SHP77 treated with DMSO at 0.1 percent for 48 hours (cell line): Measurements from ENCODE around the gene TTI1.

Experiments used
- DNase-seq: peaks from one replicate; lab custom pipeline; 2025; lab: John Stamatoyannopoulos, UW

Gene TTI1

DNA sequence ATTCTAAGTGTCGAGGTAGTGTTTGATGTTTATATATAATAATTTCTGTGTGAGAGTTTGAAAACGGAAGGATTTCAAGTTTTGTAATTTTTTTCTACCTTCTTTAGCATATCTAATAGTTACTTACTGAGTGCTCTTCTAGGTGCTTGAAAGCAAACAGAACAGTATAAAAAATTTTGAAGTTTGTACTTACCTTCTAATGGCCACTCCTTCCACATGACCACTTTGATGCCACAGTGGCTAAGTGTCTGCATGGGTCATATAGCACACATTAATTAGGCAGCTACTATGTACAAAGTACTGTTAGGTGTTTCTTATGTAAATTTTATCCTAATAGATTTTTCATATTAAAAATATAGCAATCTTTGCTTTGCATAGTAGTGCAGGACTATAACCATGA is 21.4 kb upstream of the TTI1 start:
- no peak for DNase-seq

DNA sequence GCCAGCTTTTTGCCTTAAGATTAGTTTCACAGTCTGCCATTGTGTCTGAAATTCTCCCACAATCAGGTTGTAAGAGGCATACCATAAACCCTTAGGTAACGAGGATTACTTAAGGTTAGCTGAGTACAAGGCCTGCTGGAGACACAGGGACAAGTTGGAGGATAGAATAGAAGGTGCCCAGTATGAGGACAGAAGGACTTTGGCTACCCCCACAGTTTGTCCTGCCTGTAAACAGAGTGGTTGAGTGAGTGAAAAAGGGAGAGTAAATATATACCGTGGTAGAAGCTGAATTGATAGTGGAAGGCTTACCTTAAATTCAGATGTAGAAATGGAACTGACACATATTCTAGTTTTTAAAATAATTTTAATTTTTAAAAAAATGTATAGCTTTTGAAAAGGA is 19.6 kb upstream of the TTI1 start:
- DNase-seq = no peak

GRCh38 chr20:38050686-38051085 is 17.4 kb upstream of the TTI1 start:
- no peak for DNase-seq

GRCh38 chr20:38049800-38050199 is 16.5 kb upstream of the TTI1 start:
- no peak for DNase-seq

DNA sequence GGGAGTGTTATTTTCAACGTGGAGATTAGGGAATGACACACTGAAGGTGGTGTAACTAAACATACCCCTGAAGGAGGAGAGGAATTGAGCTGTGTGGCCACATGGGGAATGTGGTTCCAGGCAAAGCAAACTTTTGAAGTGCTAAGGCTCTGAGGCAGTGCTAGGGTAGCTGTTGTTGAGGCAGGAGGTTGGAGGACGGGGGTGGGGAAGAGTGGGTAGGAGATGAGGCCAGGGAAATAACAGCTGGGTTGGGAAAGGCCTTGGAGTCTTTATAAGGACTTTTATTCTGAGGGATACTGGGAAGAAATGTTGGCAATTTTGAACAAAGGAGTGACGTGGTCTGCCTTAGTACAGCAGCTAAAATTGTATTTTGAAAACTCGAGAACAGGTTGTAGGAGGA is 13.3 kb upstream of the TTI1 start:
- no peak for DNase-seq

GRCh38 chr20:38044685-38045084 is 11.4 kb upstream of the TTI1 start:
- DNase-seq = no peak

DNA sequence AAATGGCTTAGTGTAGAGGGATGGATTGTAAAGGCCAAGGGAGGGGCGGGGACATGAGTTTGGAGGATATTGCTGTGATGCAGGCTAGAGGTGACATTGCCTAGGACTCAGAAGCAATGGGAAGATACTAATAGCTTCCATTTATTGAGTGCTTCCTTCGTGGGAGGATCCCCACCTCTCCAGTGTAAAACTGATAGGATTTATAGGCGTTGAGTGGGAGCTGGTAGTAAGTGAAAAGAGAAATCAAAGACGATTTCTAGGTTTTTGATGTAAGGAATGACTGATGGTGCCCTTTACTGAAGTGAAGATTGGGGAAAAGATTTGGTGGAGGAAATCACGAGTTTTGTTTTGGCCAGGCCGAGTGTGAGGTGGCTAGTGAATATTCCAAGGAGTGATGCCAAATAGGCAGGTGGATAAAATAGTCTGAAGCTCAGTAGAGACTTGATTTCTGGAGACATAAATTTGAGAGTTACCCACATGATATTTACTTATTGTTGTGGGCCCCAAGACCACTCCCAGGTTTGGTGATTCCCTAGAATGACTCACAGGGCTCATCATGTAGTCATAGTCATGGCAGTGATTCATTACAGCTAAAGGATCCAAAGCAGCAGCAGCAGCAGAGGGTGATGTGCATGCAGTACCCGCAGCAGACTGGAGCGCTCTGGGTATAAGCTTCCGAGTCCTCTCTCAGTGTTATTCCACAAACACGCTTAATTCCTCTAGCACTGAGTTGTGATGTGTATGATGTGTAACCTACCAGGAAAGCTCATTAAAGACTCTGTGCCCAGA is 10.4 kb upstream of the TTI1 start:
- no peak for DNase-seq

DNA sequence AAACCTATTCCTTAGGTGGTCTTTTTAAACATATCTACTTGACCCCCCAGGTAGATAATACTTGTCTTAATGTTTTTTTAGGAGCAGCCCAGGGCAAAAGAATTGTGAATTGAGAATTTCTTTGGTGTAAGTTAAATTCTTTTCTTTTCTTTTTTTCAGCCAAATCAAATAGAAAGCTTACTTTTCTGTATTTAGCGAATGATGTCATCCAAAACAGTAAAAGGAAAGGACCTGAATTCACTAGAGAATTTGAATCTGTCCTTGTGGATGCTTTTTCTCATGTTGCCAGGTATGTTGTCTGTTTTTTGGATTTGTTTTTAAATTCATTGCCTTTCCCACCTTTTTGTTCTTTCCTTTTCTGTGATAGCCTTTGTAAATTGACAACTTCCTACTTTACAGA is 7.0 kb upstream of the TTI1 start:
- DNase-seq = no peak

DNA sequence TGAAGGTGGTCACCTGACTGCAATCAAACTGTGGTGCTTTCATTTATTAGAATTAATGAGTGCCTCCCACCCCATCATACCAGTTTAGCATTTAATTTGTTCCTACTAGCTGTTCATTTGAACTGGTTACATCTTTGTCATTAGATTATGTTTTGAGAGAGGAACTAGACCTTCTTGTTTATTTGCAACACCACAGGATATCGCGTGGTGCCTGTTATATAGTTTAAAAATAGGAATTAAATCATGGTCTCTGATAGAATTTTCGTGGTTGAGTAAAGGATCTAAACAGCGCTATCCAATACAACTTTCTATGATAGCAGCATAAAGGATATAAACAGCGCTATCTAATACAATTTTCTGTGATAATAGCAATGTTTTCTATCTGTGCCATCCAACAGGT is 3.1 kb upstream of the TTI1 start:
- DNase-seq = no peak

- no peak for DNase-seq
These were observed 1.7 kb upstream of the TTI1 start for GRCh38 chr20:38034961-38035360.

GRCh38 chr20:38034108-38034649 is 923 bp upstream of the TTI1 start:
- no peak for DNase-seq

- no peak for DNase-seq
These were observed 499 bp downstream of the TTI1 start for GRCh38 chr20:38032585-38033329.

DNA sequence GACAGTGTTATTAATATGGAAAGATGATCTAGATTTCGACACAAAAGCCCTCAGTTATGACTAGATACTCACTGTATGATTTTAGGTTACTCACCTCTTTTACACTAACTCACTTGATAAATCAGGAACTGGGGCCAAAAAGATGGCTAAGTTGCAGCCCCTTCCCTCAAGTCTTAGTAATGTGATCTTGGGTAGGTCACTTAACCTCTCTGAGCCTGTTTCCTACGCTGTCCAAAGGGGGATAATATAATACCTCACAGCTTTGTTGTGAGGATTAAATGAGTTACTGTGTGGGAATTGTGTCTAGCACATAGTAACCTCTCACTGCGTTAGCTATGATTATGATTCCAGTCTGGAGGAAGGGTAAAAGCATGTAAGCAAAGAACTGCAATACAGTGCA is 1.3 kb downstream of the TTI1 start:
- DNase-seq = no peak

- no peak for DNase-seq
These were observed 3.8 kb downstream of the TTI1 start for GRCh38 chr20:38029453-38029852.

DNA sequence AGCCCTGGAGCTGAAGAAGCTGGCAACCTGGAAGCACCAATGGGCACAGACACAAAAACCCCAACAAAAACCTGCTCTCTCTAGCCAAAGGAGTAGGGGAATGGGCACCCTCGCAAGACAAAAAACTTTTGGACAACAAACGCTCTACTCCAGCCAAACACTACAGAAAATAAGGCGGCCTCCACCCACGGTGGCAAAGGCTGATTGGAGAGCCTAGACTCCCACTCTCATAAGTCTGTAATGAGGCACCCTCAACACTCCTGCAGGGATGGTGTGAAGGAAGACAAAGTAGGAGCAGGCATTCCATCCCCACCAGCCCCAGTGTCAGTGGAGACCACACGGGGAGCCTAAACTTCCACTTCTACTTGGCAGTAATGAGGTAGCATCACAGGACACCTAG is 8.8 kb downstream of the TTI1 start:
- no peak for DNase-seq

DNA sequence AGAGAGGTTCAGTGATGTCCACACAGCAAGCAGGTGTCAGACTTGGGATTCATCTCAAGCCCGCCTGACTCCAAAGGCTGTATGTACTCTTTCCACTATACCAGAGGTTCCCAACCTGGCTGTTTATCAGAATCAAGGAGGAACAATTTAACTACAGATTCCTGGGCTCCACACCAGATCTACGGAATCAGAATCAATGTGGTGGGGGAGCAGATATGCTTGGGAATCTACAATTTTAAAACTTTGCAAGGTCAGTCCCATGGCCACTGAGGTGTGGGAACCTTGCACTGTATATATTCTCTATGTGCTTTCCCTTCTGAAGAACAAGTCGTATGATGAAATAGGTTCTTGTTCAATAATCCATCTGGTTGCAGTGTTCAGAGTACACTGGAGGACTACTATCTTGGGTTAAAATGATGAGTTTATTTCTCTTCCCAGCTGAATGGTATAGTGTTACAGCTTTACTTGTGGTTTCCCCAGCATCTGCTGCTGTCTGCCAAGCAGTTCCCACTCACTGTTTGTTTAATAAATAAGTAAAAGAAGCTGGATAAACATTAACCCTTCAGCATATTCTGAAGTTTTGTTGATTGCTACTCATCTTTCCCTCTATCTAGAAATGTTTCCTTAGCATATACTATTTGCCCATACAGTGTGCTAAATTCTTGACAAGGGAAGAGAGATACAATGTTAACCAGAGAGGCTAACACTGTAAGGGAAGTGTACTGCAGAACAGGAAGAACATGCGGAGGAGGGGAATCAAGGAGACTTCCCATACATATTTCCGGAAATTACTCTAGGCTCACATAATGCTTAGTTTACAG is 9.9 kb downstream of the TTI1 start:
- DNase-seq = no peak

- no peak for DNase-seq
These were observed 12.0 kb downstream of the TTI1 start for GRCh38 chr20:38021087-38021772.

- no peak for DNase-seq
These were observed 14.9 kb downstream of the TTI1 start for GRCh38 chr20:38018385-38018784.

GRCh38 chr20:38017959-38018358 is 15.3 kb downstream of the TTI1 start:
- no peak for DNase-seq

DNA sequence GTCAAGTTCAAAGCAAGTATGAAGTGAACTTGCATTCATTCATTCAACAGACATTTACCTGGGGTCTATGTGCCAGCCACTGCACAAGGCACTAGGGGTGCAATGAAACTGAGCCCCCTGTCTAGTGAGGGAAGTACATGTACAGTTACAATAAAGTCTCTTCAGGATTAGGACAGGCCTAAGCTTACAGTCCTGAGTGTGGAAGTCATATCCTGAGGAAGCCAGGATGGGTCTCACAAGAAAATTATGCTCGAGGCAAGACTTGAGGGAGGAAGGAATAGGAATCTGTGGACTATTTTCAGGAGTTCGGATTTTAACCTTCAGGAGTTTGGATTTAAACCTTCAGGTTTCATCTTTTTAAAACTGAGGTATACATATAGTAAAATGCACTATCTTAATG is 19.4 kb downstream of the TTI1 start:
- no peak for DNase-seq

GRCh38 chr20:38012332-38012731 is 20.9 kb downstream of the TTI1 start:
- DNase-seq = no peak

DNA sequence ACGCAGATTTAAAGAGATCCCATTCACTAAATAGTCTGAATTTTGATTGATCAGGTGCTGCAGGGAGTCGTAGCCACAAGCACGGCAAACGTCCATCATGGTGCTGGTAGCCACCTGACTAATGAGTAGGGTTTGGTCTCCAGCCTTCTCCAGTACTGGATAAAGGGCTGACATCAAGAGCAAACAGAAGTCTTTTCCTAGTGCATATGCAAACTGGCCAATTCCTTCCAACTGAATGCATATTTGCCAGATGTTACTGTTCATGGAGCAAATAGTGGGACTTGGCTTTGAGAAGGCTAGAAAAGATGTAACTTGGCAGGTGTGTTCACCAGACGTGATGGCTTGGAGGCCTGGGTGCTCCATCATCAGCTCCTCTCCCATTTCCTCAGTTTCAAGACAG is 21.6 kb downstream of the TTI1 start:
- DNase-seq = no peak
